NCI-H2171 (cell line): Measurements from ENCODE around the gene CRK.
"Not testable (repeated sequence)": the region's sequence is repeated elsewhere in the genome, so short reads cannot be mapped to it uniquely, and the experiment has no call there.

ENCODE experiments used
- DNase-seq: peaks from one replicate; lab custom pipeline; 2025; lab: John Stamatoyannopoulos, UW

The CRK gene

GRCh38 chr17:1386675-1387190 lies 69.3 kb downstream of the CRK start:
- not testable (repeated sequence) for DNase-seq

- DNase-seq, result no peak
Observed at GRCh38 chr17:1386265-1386664, 69.8 kb downstream of the CRK start.

GRCh38 chr17:1385861-1386260 lies 70.2 kb downstream of the CRK start:
- no peak for DNase-seq

GRCh38 chr17:1384905-1385435 lies 71.1 kb downstream of the CRK start:
- DNase-seq, result no peak

- no peak for DNase-seq
Observed at GRCh38 chr17:1379930-1380313, 76.1 kb downstream of the CRK start.

GRCh38 chr17:1379208-1379929 lies 76.7 kb downstream of the CRK start:
- no peak for DNase-seq

- DNase-seq, result not testable (repeated sequence)
Observed at GRCh38 chr17:1378476-1378860, 77.6 kb downstream of the CRK start.

GRCh38 chr17:1377334-1377733 lies 78.7 kb downstream of the CRK start:
- DNase-seq, result no peak

GRCh38 chr17:1376061-1376460 lies 80.0 kb downstream of the CRK start:
- no peak for DNase-seq

GRCh38 chr17:1375615-1376014 lies 80.4 kb downstream of the CRK start:
- no peak for DNase-seq

GRCh38 chr17:1374431-1375177 lies 81.4 kb downstream of the CRK start:
- DNase-seq, result no peak

GRCh38 chr17:1373707-1374237 lies 82.3 kb downstream of the CRK start:
- DNase-seq, result no peak

GRCh38 chr17:1372618-1373017 lies 83.4 kb downstream of the CRK start:
- DNase-seq, result no peak

GRCh38 chr17:1371893-1372590 lies 84.0 kb downstream of the CRK start:
- DNase-seq, result no peak
